SK-N-SH (cell line): ENCODE results near the gene ANKRD16. TPM values are rescaled to one million over a fixed set of nuclear protein-coding genes. Genes with fewer than 3 reads are reported as not detected.
A peak's percentile ranks its signal among the peaks of the same experiment; 100 is the strongest.

Source experiments
- CTCF ChIA-PET: fragments of 300-600, 350-600 bp; formaldehyde crosslinking; extraction: SDS; loops from one replicate; lab custom pipeline; 2021; lab: Yijun Ruan, JAX
- POLR2A ChIA-PET: fragments of 350-600 bp; sonication (Branson Sonifier 250); formaldehyde crosslinking; extraction: SDS; loops from one replicate; lab custom pipeline; 2020; ENCODE audit warnings: antibody characterized with exemption, inconsistent platforms; lab: Yijun Ruan, JAX
- DNase-seq: peaks from one replicate; pipeline ENCODE4 v3.0.0; 2012
- H2AFZ ChIP-seq: fragments of 200-600 bp; sonication (generic); 2 replicates; pipeline ENCODE4 v1.8.1; 2016; ENCODE audit warnings: antibody characterized with exemption, mild to moderate bottlenecking, low read depth
- H3F3A ChIP-seq: fragments of 200-600 bp; sonication (generic); replicated peaks from 2 replicates; pipeline ENCODE3; 2016; ENCODE audit warnings: antibody characterized with exemption, mild to moderate bottlenecking; ENCODE audit not compliant: insufficient read depth
- H3K27ac ChIP-seq, 2 experiments: fragments of 200-500 bp in 1 of 2; fragments of 200-600 bp in 1 of 2; sonication (Bioruptor generic) in 1 of 2; sonication (generic), shearing (Covaris generic) in 1 of 2; 2 replicates each; pipeline versions ENCODE4 v1.5.1 to v1.6.1; 2014 to 2016; ENCODE audit warnings: low read depth in 2 of 2, inconsistent platforms in 1 of 2, low read length in 1 of 2, mild to moderate bottlenecking in 1 of 2, mixed read lengths in 1 of 2
- H3K27me3 ChIP-seq: fragments of 200-600 bp; sonication (generic), shearing (Covaris generic); 2 replicates; pipeline ENCODE4 v1.6.1; 2016; ENCODE audit warnings: mixed run types; ENCODE audit not compliant: insufficient read depth
- H3K36me3 ChIP-seq, 2 experiments: fragments of 200-500 bp in 1 of 2; fragments of 200-600 bp in 1 of 2; sonication (Bioruptor generic) in 1 of 2; sonication (generic) in 1 of 2; replicated peaks in 1 of 2; 2 replicates each; pipeline versions ENCODE3 to v1.5.1; 2014 to 2016; ENCODE audit warnings: low read length in 1 of 2, mild to moderate bottlenecking in 1 of 2; ENCODE audit not compliant: insufficient read depth in 2 of 2, control insufficient read depth in 1 of 2
- H3K4me1 ChIP-seq, 2 experiments: fragments of 200-500 bp in 1 of 2; fragments of 200-600 bp in 1 of 2; sonication (Bioruptor generic) in 1 of 2; sonication (generic), shearing (Covaris generic) in 1 of 2; 2 replicates each; pipeline versions ENCODE4 v1.5.1 to v1.6.1; 2014 to 2016; ENCODE audit warnings: low read depth in 1 of 2, low read length in 1 of 2, mixed run types in 1 of 2; ENCODE audit not compliant: insufficient read depth in 2 of 2, control insufficient read depth in 1 of 2
- H3K4me2 ChIP-seq: fragments of 200-600 bp; sonication (generic), shearing (Covaris generic); 2 replicates; pipeline ENCODE4 v1.6.1; 2017; ENCODE audit warnings: mixed run types
- H3K4me3 ChIP-seq, 2 experiments: fragments of 200-500 bp in 1 of 2; fragments of 200-600 bp in 1 of 2; sonication (Bioruptor generic) in 1 of 2; sonication (generic), shearing (Covaris generic) in 1 of 2; 2 replicates each; pipeline versions ENCODE4 v1.5.1 to v1.8.1; 2014 to 2016; ENCODE audit warnings: low read depth in 2 of 2, inconsistent platforms in 1 of 2, low read length in 1 of 2, mild to moderate bottlenecking in 1 of 2, mixed read lengths in 1 of 2, moderate library complexity in 1 of 2
- H3K79me2 ChIP-seq: fragments of 200-600 bp; sonication (generic); 2 replicates; pipeline ENCODE4 v1.8.1; 2017; ENCODE audit warnings: mild to moderate bottlenecking; ENCODE audit not compliant: insufficient read depth
- H3K9ac ChIP-seq: fragments of 200-600 bp; sonication (generic); 2 replicates; pipeline ENCODE4 v1.6.1; 2017; ENCODE audit warnings: mixed run types
- H3K9me2 ChIP-seq: fragments of 200-600 bp; sonication (generic); 2 replicates; pipeline ENCODE4 v1.6.1; 2017; ENCODE audit warnings: mixed run types
- H3K9me3 ChIP-seq: fragments of 200-600 bp; sonication (generic); 2 replicates; pipeline ENCODE4 v1.6.1; 2017; ENCODE audit warnings: mixed run types, mild to moderate bottlenecking, moderate library complexity
- H4K20me1 ChIP-seq: fragments of 200-600 bp; sonication (generic); 2 replicates; pipeline ENCODE4 v1.6.1; 2017; ENCODE audit warnings: mild to moderate bottlenecking, mixed run types; ENCODE audit not compliant: insufficient read depth
- EP300 ChIP-seq, 2 experiments: IDR thresholded peaks; 2 replicates each; pipeline versions ENCODE4 v1.4.0 to v1.6.1; 2012; ENCODE audit warnings: borderline replicate concordance in 1 of 2, low read depth in 1 of 2, low read length in 1 of 2
- FOSL2 ChIP-seq: IDR thresholded peaks from 2 replicates; pipeline ENCODE4 v1.4.0; 2012; ENCODE audit warnings: low read depth, mild to moderate bottlenecking, moderate library complexity, borderline replicate concordance
- FOXJ3 ChIP-seq: sonication (generic); formaldehyde crosslinking; IDR thresholded peaks from 2 replicates; pipeline ENCODE4 v1.5.1; 2020; ENCODE audit warnings: mild to moderate bottlenecking, missing genetic modification reagents
- FOXM1 ChIP-seq: IDR thresholded peaks from 2 replicates; pipeline ENCODE4 v1.4.0; 2012; ENCODE audit warnings: low read depth, mild to moderate bottlenecking
- GABPA ChIP-seq: IDR thresholded peaks from 2 replicates; pipeline ENCODE4 v1.4.0; 2012; ENCODE audit warnings: low read depth, mild to moderate bottlenecking
- JUND ChIP-seq: IDR thresholded peaks from 2 replicates; pipeline ENCODE4 v1.4.0; 2012
- MEF2A ChIP-seq: IDR thresholded peaks from 2 replicates; pipeline ENCODE4 v1.4.0; 2012; ENCODE audit warnings: low read depth, borderline replicate concordance
- NFIC ChIP-seq: IDR thresholded peaks from 2 replicates; pipeline ENCODE4 v1.4.0; 2012; ENCODE audit warnings: borderline replicate concordance
- NRF1 ChIP-seq: IDR thresholded peaks from 2 replicates; pipeline ENCODE4 v1.6.1; 2012; ENCODE audit warnings: low read depth, mild to moderate bottlenecking, low read length
- RAD21 ChIP-seq: IDR thresholded peaks from 2 replicates; pipeline ENCODE4 v1.6.1; 2012; ENCODE audit warnings: mild to moderate bottlenecking, low read length
- REST ChIP-seq: IDR thresholded peaks from 2 replicates; pipeline ENCODE4 v1.6.1; 2012; ENCODE audit warnings: mild to moderate bottlenecking, low read depth, low read length, moderate library complexity
- RFX5 ChIP-seq: IDR thresholded peaks from 2 replicates; pipeline ENCODE4 v1.6.1; 2012; ENCODE audit warnings: mild to moderate bottlenecking, improper control_type of control experiment, low read length
- SMC3 ChIP-seq: IDR thresholded peaks from 2 replicates; pipeline ENCODE4 v1.6.1; 2012; ENCODE audit warnings: low read depth, low read length, improper control_type of control experiment
- TAF1 ChIP-seq: IDR thresholded peaks from 2 replicates; pipeline ENCODE4 v1.6.1; 2012; ENCODE audit warnings: low read depth, mild to moderate bottlenecking, low read length, moderate library complexity, borderline replicate concordance
- WGBS: methylation state at CpG from one replicate; pipeline ENCODE4 v1.1.6; 2017; ENCODE audit warnings: low lambda C conversion rate; 5-methylcytosine and 5-hydroxymethylcytosine counted together
- polyA plus RNA-seq, 3 experiments: library from polyadenylated mRNA; depleted of rRNA; stranded (reverse); fragments of >200 nt; gene quantifications; 2 replicates each; pipeline ENCODE4 v1.2.3, GENCODE V29; 2012
- TF ChIP-seq, protein P1 (sequence below): fragments of 200-600 bp; sonication (generic); IDR thresholded peaks from 2 replicates; pipeline ENCODE4 v1.6.1; 2017; ENCODE audit warnings: antibody characterized with exemption, mild to moderate bottlenecking, moderate library complexity
- TF ChIP-seq, protein P2 (sequence below): IDR thresholded peaks from 2 replicates; pipeline ENCODE4 v1.4.0; 2012; ENCODE audit warnings: low read depth
- TF ChIP-seq, protein P3 (sequence below): IDR thresholded peaks from 2 replicates; pipeline ENCODE4; 2012

Gene ANKRD16
- polyA plus RNA-seq, 1 of the 3 experiments (the other 2 are of a cell fraction) = 9.9 TPM

DNA sequence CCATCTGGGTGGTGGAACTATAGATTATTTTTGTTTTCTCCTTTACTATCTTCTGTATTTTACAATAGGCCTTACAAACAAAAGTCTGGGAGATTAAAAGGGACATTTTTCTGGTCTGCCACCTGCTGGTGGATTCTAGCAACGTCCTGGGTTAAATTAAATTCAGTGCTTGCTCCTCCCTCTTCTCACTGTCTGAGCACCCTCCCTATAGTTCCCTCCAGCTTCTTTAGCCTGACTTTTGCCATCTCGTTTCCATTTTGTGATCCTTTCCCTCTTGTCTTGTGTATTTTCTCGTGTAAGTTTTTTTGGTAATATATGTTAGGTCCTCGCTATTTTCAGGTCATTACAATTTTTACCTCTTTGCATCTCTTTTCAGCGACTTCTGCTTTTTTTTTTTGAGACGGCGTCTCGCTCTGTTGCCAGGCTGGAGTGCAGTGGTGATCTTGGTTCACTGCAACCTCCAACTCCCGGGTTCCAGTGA is 16.1 kb downstream of the ANKRD16 start:
- H3K9ac ChIP-seq = no peak overlapping the region
- H3K4me3 ChIP-seq = no peak overlapping the region; a peak in 1 of 4 replicates
- CTCF ChIA-PET = interaction anchor here (0.7 to 3.4 kb wide), 12 partner anchors 10 to 244 kb away, joined by 3 to 13 read pairs (median 3); no protein-coding TSS in a partner anchor
- H4K20me1 ChIP-seq = no peaks in the 10 kb centered on the region
- H3K36me3 ChIP-seq = peaks cover 12 to 14% of the 10 kb centered on the region in 2 experiments
- peak; percentile 71 for TF ChIP-seq RAD21
- TF ChIP-seq, protein P1, sequence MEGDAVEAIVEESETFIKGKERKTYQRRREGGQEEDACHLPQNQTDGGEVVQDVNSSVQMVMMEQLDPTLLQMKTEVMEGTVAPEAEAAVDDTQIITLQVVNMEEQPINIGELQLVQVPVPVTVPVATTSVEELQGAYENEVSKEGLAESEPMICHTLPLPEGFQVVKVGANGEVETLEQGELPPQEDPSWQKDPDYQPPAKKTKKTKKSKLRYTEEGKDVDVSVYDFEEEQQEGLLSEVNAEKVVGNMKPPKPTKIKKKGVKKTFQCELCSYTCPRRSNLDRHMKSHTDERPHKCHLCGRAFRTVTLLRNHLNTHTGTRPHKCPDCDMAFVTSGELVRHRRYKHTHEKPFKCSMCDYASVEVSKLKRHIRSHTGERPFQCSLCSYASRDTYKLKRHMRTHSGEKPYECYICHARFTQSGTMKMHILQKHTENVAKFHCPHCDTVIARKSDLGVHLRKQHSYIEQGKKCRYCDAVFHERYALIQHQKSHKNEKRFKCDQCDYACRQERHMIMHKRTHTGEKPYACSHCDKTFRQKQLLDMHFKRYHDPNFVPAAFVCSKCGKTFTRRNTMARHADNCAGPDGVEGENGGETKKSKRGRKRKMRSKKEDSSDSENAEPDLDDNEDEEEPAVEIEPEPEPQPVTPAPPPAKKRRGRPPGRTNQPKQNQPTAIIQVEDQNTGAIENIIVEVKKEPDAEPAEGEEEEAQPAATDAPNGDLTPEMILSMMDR = peak; percentile 78
- TF ChIP-seq FOXJ3 (CRISPR knock-in tag) = no peak
- TF ChIP-seq MEF2A = no peak
- no peak for TF ChIP-seq NRF1
- TF ChIP-seq TAF1 = no peak
- peak; percentile 63 for TF ChIP-seq SMC3
- TF ChIP-seq GABPA = no peak
- TF ChIP-seq, protein P2, sequence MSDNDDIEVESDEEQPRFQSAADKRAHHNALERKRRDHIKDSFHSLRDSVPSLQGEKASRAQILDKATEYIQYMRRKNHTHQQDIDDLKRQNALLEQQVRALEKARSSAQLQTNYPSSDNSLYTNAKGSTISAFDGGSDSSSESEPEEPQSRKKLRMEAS = no peak
- TF ChIP-seq RFX5 = no peak
- TF ChIP-seq, all 33 proteins: peak for 3
- Histone ChIP-seq H3K27ac (no peak overlapping the region), H2AFZ (no peak overlapping the region), H3K4me2 (no peak overlapping the region), H3K9me2 (no peaks in the 10 kb centered on the region), H3K4me1 (peaks cover 8 to 14% of the 10 kb centered on the region in 2 experiments; a peak in 2 of 4 replicates), H3K27me3 (no peaks in the 10 kb centered on the region), H3F3A (peaks cover 20% of the 10 kb centered on the region), H3K79me2 (no peaks in the 10 kb centered on the region), H3K9me3 (no peaks in the 10 kb centered on the region)
- POLR2A ChIA-PET = interaction anchor here (0.6 to 0.8 kb wide), 4 partner anchors 15 to 192 kb away, joined by 3 to 4 read pairs (median 3); no protein-coding TSS in a partner anchor
- DNase-seq = peak; percentile 81
- 58% methylated on average over 9 of the region's 9 CpGs for WGBS

DNA sequence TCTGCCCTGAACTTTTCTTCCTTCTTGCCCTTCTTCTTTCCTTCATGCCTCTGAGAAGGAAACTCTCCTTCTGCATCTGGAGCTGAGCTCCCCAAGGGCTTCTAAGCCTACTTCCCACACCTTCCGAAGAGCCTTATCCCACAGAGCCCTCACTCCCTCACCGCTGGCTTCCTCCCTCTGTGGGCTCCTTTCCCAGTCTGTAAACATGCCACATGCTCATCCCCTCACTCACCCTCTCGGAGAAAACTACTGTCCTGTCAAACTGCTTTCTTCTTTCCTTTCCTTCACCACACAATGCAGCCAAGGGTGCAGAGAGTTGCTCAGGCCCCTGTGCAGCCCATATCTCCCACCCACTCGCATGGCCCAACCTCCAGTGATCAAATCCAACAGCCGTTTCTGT is 18.1 kb downstream of the ANKRD16 start:
- CTCF ChIA-PET = interaction anchor here (0.6 to 2.0 kb wide), 2 partner anchors 15 to 242 kb away, joined by 3 to 4 read pairs; no protein-coding TSS in a partner anchor

More for the DNA sequence above, 18.1 kb downstream of the ANKRD16 start:
- Histone ChIP-seq H3K27me3 (no peaks in the 10 kb centered on the region), H2AFZ (no peak overlapping the region), H3K36me3 (peaks cover 4 to 8% of the 10 kb centered on the region in 2 experiments), H4K20me1 (no peaks in the 10 kb centered on the region), H3K27ac (no peak overlapping the region), H3K9ac (no peak overlapping the region), H3K9me3 (no peaks in the 10 kb centered on the region), H3K4me2 (no peak overlapping the region), H3K9me2 (no peaks in the 10 kb centered on the region), H3K4me1 (peaks cover 8 to 9% of the 10 kb centered on the region in 2 experiments; a peak in 2 of 4 replicates), H3F3A (peaks cover 10% of the 10 kb centered on the region), H3K4me3 (no peak overlapping the region), H3K79me2 (no peaks in the 10 kb centered on the region)
- no peak for TF ChIP-seq JUND
- TF ChIP-seq FOSL2 = no peak
- TF ChIP-seq REST = no peak
- TF ChIP-seq, protein P2 = no peak
- TF ChIP-seq NFIC = no peak
- TF ChIP-seq, protein P3, sequence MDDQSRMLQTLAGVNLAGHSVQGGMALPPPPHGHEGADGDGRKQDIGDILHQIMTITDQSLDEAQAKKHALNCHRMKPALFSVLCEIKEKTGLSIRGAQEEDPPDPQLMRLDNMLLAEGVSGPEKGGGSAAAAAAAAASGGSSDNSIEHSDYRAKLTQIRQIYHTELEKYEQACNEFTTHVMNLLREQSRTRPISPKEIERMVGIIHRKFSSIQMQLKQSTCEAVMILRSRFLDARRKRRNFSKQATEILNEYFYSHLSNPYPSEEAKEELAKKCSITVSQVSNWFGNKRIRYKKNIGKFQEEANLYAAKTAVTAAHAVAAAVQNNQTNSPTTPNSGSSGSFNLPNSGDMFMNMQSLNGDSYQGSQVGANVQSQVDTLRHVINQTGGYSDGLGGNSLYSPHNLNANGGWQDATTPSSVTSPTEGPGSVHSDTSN = no peak
- TF ChIP-seq FOXM1 = no peak
- TF ChIP-seq EP300 (IDR thresholded peaks at IDR 0.05; ENCODE audit: borderline replicate concordance in 1 of 2, low read depth in 1 of 2, low read length in 1 of 2) = no peak
- TF ChIP-seq FOXJ3 (CRISPR knock-in tag) = no peak
- POLR2A ChIA-PET = no interaction called here
- no peak for DNase-seq
- WGBS = 95% methylated on average over 5 of the region's 5 CpGs
